Caco-2 (cell line): ENCODE data around the gene NFATC2. TPM values are rescaled to one million over a fixed set of nuclear protein-coding genes. Genes with fewer than 3 reads are reported as not detected.
A peak's percentile ranks its signal among the peaks of the same experiment; 100 is the strongest.

Source experiments
- BruUV-seq: library from RNA; stranded (reverse); fragments of 400-500 nt; replicated peaks from 2 replicates; lab custom pipeline; 2021; lab: Mats Ljungman, UMichigan
- CTCF ChIA-PET: fragments of 300-600 bp; sonication (Branson Sonifier 250); formaldehyde crosslinking; loops from one replicate; lab custom pipeline; 2022; ENCODE audit warnings: antibody characterized with exemption; lab: Charles Lee
- POLR2A ChIA-PET: fragments of 300-600 bp; sonication (Branson Sonifier 250); formaldehyde crosslinking; loops from one replicate; lab custom pipeline; 2022; ENCODE audit warnings: antibody characterized with exemption; lab: Charles Lee
- DNase-seq, 2 experiments: peaks; one replicate each; pipeline versions ENCODE4 v3.0.0 to v3.0.0-alpha.2; 2020 to 2022
- H3K27me3 ChIP-seq: replicated peaks from 2 replicates; pipeline ENCODE4 v1.6.0; 2011; ENCODE audit warnings: low read length; ENCODE audit not compliant: control insufficient read depth, insufficient read depth
- H3K36me3 ChIP-seq: 2 replicates; pipeline ENCODE4 v1.5.1; 2011; ENCODE audit warnings: low read length; ENCODE audit not compliant: control insufficient read depth, insufficient read depth
- H3K4me1 ChIP-seq: fragments of 250-450 bp; sonication (Bioruptor Pico); 2 replicates; pipeline ENCODE4 v1.5.1; 2020; ENCODE audit warnings: mild to moderate bottlenecking
- H3K4me3 ChIP-seq: 2 replicates; pipeline ENCODE4 v1.5.1; 2011; ENCODE audit warnings: low read depth, mild to moderate bottlenecking, control low read depth, low read length
- H3K9me3 ChIP-seq: fragments of 250-450 bp; sonication (Bioruptor Pico); 2 replicates; pipeline ENCODE4 v1.5.1; 2020; ENCODE audit warnings: mild to moderate bottlenecking, moderate library complexity
- H3K27ac Mint-ChIP-seq: one replicate; pipeline ENCODE4 v1.8.0; 2022; ENCODE audit warnings: mixed read lengths; ENCODE audit not compliant: unreplicated experiment
- H3K27me3 Mint-ChIP-seq: one replicate; pipeline ENCODE4 v1.8.0; 2022; ENCODE audit warnings: mixed read lengths; ENCODE audit not compliant: insufficient read depth, unreplicated experiment
- H3K36me3 Mint-ChIP-seq: one replicate; pipeline ENCODE4 v1.8.0; 2022; ENCODE audit warnings: mild to moderate bottlenecking, mixed read lengths; ENCODE audit not compliant: insufficient read depth, unreplicated experiment
- H3K4me1 Mint-ChIP-seq: one replicate; pipeline ENCODE4 v1.8.0; 2022; ENCODE audit warnings: low read depth, mixed read lengths; ENCODE audit not compliant: unreplicated experiment
- H3K4me3 Mint-ChIP-seq: one replicate; pipeline ENCODE4 v1.8.0; 2022; ENCODE audit warnings: mild to moderate bottlenecking, moderate library complexity, mixed read lengths; ENCODE audit not compliant: unreplicated experiment
- H3K9me3 Mint-ChIP-seq: one replicate; pipeline ENCODE4 v1.8.0; 2022; ENCODE audit warnings: mixed read lengths; ENCODE audit not compliant: unreplicated experiment
- CTCF ChIP-seq, 2 experiments: fragments of 200-600 bp in 1 of 2; IDR thresholded peaks; 1 replicate in 1 of 2; 2 replicates in 1 of 2; pipeline versions ENCODE4 v1.5.1 to v1.8.0; 2011 to 2022; ENCODE audit warnings: antibody characterized with exemption in 1 of 2, control low read depth in 1 of 2, inconsistent platforms in 1 of 2, low read depth in 1 of 2, low read length in 1 of 2, mild to moderate bottlenecking in 1 of 2, moderate library complexity in 1 of 2; ENCODE audit not compliant: insufficient read depth in 1 of 2, severe bottlenecking in 1 of 2, unreplicated experiment in 1 of 2
- intact Hi-C: fragments of 100-400 bp; cut with micrococcal nuclease; formaldehyde crosslinking; loops from one replicate; pipeline ENCODE4 v1.10.0; 2022; ENCODE audit not compliant: unreplicated experiment
- total RNA-seq: library from RNA; stranded (reverse); gene quantifications from 2 replicates; pipeline ENCODE4 v1.2.3, GENCODE V29; 2022

Gene NFATC2
- total RNA-seq, 1 experiment from 2014 or later, result 20.8 TPM

- CTCF ChIA-PET, result no interaction called here
- POLR2A ChIA-PET, result no interaction called here
Observed at GRCh38 chr20:51486197-51487005, 56.1 kb downstream of the NFATC2 start.

GRCh38 chr20:51484831-51485230, 57.7 kb downstream of the NFATC2 start:
- Mint-ChIP-seq H3K4me3 (no peak overlapping the region), H3K4me1 (no peaks in the 10 kb centered on the region), H3K27me3 (no peaks in the 10 kb centered on the region), H3K9me3 (no peaks in the 10 kb centered on the region), H3K27ac (no peak overlapping the region), H3K36me3 (peaks cover 8% of the 10 kb centered on the region)
- no TSS peak for BruUV-seq
- DNase-seq, result no peak
- Histone ChIP-seq H3K27me3 (no peaks in the 10 kb centered on the region), H3K4me3 (no peak overlapping the region), H3K4me1 (no peaks in the 10 kb centered on the region), H3K36me3 (no peaks in the 10 kb centered on the region), H3K9me3 (no peaks in the 10 kb centered on the region)
- no peak for TF ChIP-seq CTCF (IDR thresholded peaks at IDR 0.05; ENCODE audit: insufficient read depth in 1 of 2, low read depth in 1 of 2, low read length in 1 of 2, severe bottlenecking in 1 of 2, unreplicated experiment in 1 of 2)
- ChIA-PET POLR2A (no interaction called here), CTCF (no interaction called here)
- intact Hi-C loops, result no loop called here

More at GRCh38 chr20:51486197-51487005, 56.1 kb downstream of the NFATC2 start:
- Mint-ChIP-seq H3K36me3 (peaks cover 8% of the 10 kb centered on the region), H3K27me3 (no peaks in the 10 kb centered on the region), H3K4me3 (no peak overlapping the region), H3K27ac (no peak overlapping the region), H3K4me1 (no peaks in the 10 kb centered on the region), H3K9me3 (no peaks in the 10 kb centered on the region)
- H3K36me3 ChIP-seq, result no peaks in the 10 kb centered on the region
- intact Hi-C loops, result no loop called here
- TF ChIP-seq CTCF (IDR thresholded peaks at IDR 0.05; ENCODE audit: insufficient read depth in 1 of 2, low read depth in 1 of 2, low read length in 1 of 2, severe bottlenecking in 1 of 2, unreplicated experiment in 1 of 2), result no peak
- no TSS peak for BruUV-seq
- H3K4me3 ChIP-seq, result no peak overlapping the region
- no peaks in the 10 kb centered on the region for H3K9me3 ChIP-seq
- DNase-seq, result no peak
- H3K27me3 ChIP-seq, result no peaks in the 10 kb centered on the region
- H3K4me1 ChIP-seq, result no peaks in the 10 kb centered on the region

GRCh38 chr20:51484141-51484815, 58.2 kb downstream of the NFATC2 start:
- intact Hi-C loops, result no loop called here
- Histone ChIP-seq H3K4me1 (no peaks in the 10 kb centered on the region), H3K9me3 (no peaks in the 10 kb centered on the region), H3K36me3 (no peaks in the 10 kb centered on the region), H3K27me3 (no peaks in the 10 kb centered on the region), H3K4me3 (no peak overlapping the region)
- Mint-ChIP-seq H3K27ac (peak overlapping the region; percentile 20), H3K36me3 (peaks cover 8% of the 10 kb centered on the region), H3K27me3 (no peaks in the 10 kb centered on the region), H3K9me3 (no peaks in the 10 kb centered on the region), H3K4me3 (no peak overlapping the region), H3K4me1 (no peaks in the 10 kb centered on the region)
- TF ChIP-seq CTCF (IDR thresholded peaks at IDR 0.05; ENCODE audit: insufficient read depth in 1 of 2, low read depth in 1 of 2, low read length in 1 of 2, severe bottlenecking in 1 of 2, unreplicated experiment in 1 of 2), result no peak
- POLR2A ChIA-PET, result no interaction called here
- no peak for DNase-seq
- no TSS peak for BruUV-seq
- CTCF ChIA-PET, result no interaction called here
